Head of caudate nucleus (tissue), 42 donors: ENCODE measurements around the gene NIPSNAP3A.

ENCODE experiments used
- DNase-seq, 42 donors: peaks; one replicate each; pipeline versions ENCODE4 v3.0.0 to v3.0.0-alpha.2; 2020 to 2021; ENCODE audit warnings: mixed read lengths in 7 of 42
- intact Hi-C: fragments of 100-400 bp; cut with DNase I; formaldehyde crosslinking; loops from one replicate; pipeline ENCODE4 v1.15.0; 2022

Gene NIPSNAP3A

GRCh38 chr9:104798209-104798995 lies 50.9 kb downstream of the NIPSNAP3A start:
- DNase-seq = no peak
- intact Hi-C loops = no loop called here

- intact Hi-C loops = no loop called here
- no peak for DNase-seq
Measured at GRCh38 chr9:104800068-104800785, 52.7 kb downstream of the NIPSNAP3A start.

GRCh38 chr9:104802110-104802509 lies 54.6 kb downstream of the NIPSNAP3A start:
- intact Hi-C loops = no loop called here
- no peak for DNase-seq

- no peak for DNase-seq
- intact Hi-C loops = no loop called here
Measured at GRCh38 chr9:104802906-104803305, 55.4 kb downstream of the NIPSNAP3A start.

GRCh38 chr9:104805441-104805840 lies 58.0 kb downstream of the NIPSNAP3A start:
- no peak for DNase-seq
- intact Hi-C loops = no loop called here

- intact Hi-C loops = no loop called here
- peak; percentile 27 to 85 (median 62) for DNase-seq
Measured at GRCh38 chr9:104808035-104808614, 60.6 kb downstream of the NIPSNAP3A start.
